ENCODE results near the gene ZNF385A.

- TF ChIP-seq, protein P1, sequence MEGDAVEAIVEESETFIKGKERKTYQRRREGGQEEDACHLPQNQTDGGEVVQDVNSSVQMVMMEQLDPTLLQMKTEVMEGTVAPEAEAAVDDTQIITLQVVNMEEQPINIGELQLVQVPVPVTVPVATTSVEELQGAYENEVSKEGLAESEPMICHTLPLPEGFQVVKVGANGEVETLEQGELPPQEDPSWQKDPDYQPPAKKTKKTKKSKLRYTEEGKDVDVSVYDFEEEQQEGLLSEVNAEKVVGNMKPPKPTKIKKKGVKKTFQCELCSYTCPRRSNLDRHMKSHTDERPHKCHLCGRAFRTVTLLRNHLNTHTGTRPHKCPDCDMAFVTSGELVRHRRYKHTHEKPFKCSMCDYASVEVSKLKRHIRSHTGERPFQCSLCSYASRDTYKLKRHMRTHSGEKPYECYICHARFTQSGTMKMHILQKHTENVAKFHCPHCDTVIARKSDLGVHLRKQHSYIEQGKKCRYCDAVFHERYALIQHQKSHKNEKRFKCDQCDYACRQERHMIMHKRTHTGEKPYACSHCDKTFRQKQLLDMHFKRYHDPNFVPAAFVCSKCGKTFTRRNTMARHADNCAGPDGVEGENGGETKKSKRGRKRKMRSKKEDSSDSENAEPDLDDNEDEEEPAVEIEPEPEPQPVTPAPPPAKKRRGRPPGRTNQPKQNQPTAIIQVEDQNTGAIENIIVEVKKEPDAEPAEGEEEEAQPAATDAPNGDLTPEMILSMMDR (conservative IDR thresholded peaks at IDR 0.05; ENCODE audit: low read length) = no peak
- no peak for TF ChIP-seq EZH2phosphoT487 (IDR thresholded peaks at IDR 0.05; ENCODE audit: borderline replicate concordance)
Measured at GRCh38 chr12:54376596-54376995, 7.9 kb downstream of the ZNF385A start.

Measured in Loucy (cell line).